ENCODE measurements around the gene FSHR.

The FSHR gene

DNA sequence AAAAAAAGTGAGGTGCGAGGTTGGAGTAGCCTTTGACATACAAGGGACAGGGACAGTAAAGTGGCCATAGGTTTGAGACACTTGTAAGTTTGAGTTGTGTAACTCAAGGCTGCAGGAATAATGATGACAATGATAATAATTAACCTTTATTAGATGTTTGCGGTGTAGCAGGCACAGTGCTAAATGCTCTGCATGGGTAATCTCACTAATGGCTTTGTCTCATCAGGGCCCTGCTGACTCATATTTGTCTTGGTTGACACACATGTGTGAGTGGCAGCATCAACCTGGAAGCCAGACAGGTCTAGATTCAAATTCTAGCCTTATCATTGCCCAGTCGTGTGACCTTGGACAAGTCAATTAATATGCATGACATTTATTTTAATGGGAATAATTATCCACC, 126.2 kb downstream of the FSHR start:
- ATAC-seq, result peak; percentile 52
- Mint-ChIP-seq H3K36me3 (no peaks in the 10 kb centered on the region), H3K9me3 (no peaks in the 10 kb centered on the region), H3K4me1 (no peaks in the 10 kb centered on the region), H3K27ac (no peak overlapping the region), H3K4me3 (no peak overlapping the region), H3K27me3 (no peaks in the 10 kb centered on the region)

DNA sequence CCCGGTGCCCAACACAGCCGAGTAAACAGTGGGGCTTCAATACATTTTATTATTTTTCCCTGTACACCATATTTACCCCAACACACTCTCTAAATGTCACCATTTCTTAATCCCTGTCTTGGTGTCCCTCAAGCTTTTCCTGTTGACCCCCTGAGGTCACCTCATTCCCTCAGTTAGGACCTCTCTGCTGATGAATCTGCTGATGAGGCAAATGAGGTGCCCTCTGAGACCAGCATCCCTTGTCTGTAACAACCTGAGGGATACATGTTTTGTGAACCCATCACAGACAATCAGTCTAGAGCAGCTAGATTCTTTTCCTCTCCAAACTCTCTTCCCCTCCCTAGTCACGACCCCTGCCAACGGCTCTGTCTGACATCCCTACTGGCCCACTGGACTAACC, 127.6 kb downstream of the FSHR start:
- H3K36me3 Mint-ChIP-seq, result no peaks in the 10 kb centered on the region
- no peaks in the 10 kb centered on the region for H3K27me3 Mint-ChIP-seq
- ATAC-seq, result no peak
- H3K27ac Mint-ChIP-seq, result no peak overlapping the region
- no peak overlapping the region for H3K4me3 Mint-ChIP-seq
- no peaks in the 10 kb centered on the region for H3K9me3 Mint-ChIP-seq
- H3K4me1 Mint-ChIP-seq, result no peaks in the 10 kb centered on the region

DNA sequence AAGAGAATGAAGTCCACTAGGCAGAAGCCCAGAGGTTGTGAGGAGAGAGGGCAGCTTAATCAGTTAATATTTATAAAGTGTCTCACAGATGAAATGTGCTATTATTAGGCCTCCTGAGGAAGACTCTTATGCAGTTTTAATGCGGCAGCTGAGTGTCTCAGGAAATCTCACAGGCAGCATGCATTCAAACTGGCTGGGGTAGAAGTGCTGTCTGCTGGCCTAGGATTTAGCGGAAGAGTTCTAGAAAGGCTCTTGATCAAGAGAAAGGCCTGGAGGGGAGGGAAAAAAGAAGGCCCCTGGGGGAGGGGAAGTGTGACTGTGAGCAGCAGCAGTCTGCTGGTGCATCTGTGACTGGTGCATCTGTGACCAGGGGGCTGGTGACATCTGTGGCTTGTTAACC, 133.0 kb downstream of the FSHR start:
- Mint-ChIP-seq H3K4me1 (no peaks in the 10 kb centered on the region), H3K27me3 (no peaks in the 10 kb centered on the region), H3K36me3 (no peaks in the 10 kb centered on the region), H3K9me3 (no peaks in the 10 kb centered on the region), H3K27ac (no peak overlapping the region), H3K4me3 (no peak overlapping the region)
- ATAC-seq, result no peak

DNA sequence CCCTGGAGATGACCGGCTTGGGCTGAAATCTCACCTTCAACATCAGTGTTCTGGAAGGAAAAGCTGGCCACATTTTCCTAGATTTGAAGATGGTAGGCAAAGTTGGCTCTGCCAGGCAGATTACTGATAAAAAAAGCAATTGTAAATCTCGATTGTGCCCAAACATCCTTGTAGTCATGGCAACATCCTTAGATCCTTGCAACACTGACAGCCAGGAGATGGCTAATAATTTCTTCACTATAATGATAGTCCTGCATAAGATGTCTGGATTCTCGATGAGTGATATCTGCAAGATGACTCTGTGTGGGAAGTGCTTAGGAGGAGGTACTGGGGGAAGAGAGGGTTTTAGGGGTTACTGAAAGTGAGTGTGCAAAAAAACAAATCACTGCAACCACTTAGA, 149.1 kb downstream of the FSHR start:
- H3K4me3 Mint-ChIP-seq, result no peak overlapping the region
- no peak overlapping the region for H3K27ac Mint-ChIP-seq
- H3K9me3 Mint-ChIP-seq, result peaks cover 8% of the 10 kb centered on the region
- H3K27me3 Mint-ChIP-seq, result no peaks in the 10 kb centered on the region
- no peak for ATAC-seq
- H3K4me1 Mint-ChIP-seq, result peaks cover 22% of the 10 kb centered on the region
- no peaks in the 10 kb centered on the region for H3K36me3 Mint-ChIP-seq

DNA sequence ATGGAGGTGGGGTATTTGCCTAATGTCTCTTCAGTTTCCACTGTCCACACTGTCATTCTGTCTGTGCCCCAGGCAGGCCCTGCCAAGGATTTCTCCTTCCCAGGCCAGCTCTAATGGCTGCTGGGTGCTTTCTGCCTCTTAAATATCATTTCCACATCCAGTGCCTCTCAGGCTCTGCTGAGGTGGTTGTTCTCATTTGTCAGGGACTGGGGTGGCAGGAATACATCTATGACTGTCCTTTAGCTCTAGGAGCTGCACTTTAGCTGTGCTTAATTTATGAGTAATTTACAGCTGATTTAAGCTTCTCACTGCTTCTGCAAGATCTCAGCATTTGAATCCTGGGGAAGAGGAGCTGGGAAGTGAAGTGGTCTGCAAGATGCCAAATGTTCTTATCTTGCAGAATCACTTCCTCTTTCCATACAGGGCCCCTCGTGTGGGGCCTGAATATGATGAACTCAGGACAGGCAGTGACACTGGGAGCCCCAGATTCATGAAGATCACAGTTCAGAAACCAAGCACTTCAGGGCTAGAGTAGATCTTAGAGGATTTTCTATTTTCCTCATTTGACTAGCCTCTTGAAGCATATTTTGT, 150.2 kb downstream of the FSHR start:
- Mint-ChIP-seq H3K4me1 (peaks cover 22% of the 10 kb centered on the region), H3K36me3 (no peaks in the 10 kb centered on the region), H3K27me3 (no peaks in the 10 kb centered on the region), H3K27ac (no peak overlapping the region), H3K4me3 (no peak overlapping the region), H3K9me3 (peaks cover 8% of the 10 kb centered on the region)
- peak; percentile 69 for ATAC-seq

DNA sequence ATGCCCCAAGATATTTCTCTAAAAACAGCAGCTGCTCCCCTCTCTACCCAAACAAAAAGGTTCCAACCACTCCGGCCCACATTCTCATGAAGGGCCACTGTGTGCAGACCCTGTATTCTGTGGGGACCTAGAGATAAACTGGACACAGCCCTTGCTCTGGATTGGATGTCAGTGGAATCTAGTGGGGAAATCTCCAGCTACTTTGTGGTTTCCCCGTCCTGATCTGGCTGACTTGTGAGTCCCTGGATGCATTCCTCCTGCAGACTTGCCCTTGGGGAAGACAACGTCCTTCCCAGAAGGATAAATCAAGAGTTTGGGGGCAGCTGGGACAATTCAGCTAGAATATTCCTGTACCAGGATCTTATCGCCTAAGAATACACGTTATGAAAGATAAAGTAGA, 151.1 kb downstream of the FSHR start:
- peaks cover 22% of the 10 kb centered on the region for H3K4me1 Mint-ChIP-seq
- H3K9me3 Mint-ChIP-seq, result peaks cover 8% of the 10 kb centered on the region
- no peak for ATAC-seq
- no peak overlapping the region for H3K27ac Mint-ChIP-seq
- no peaks in the 10 kb centered on the region for H3K27me3 Mint-ChIP-seq
- no peaks in the 10 kb centered on the region for H3K36me3 Mint-ChIP-seq
- no peak overlapping the region for H3K4me3 Mint-ChIP-seq

DNA sequence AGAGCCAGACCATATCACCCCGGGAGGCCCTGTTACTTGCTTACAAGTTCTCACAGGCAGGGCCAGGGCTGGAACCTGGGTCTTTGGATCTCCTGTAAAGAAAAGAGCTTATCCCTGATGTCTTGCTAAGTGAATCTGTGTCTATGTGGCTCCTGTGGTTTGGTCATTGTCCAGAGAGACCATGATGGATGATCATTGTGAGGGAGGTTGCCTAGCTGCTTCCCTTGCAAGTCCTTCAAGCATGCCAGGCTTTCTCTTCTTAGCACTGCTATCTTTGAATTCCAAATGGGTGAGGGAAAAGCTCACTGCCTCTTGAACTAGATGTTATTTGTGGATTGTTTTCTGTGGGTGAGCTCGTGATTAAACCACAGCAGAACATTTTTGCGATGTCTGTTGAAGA, 151.6 kb downstream of the FSHR start:
- Mint-ChIP-seq H3K27me3 (no peaks in the 10 kb centered on the region), H3K27ac (no peak overlapping the region), H3K9me3 (peaks cover 8% of the 10 kb centered on the region), H3K36me3 (no peaks in the 10 kb centered on the region), H3K4me1 (peaks cover 22% of the 10 kb centered on the region), H3K4me3 (no peak overlapping the region)
- ATAC-seq, result no peak

DNA sequence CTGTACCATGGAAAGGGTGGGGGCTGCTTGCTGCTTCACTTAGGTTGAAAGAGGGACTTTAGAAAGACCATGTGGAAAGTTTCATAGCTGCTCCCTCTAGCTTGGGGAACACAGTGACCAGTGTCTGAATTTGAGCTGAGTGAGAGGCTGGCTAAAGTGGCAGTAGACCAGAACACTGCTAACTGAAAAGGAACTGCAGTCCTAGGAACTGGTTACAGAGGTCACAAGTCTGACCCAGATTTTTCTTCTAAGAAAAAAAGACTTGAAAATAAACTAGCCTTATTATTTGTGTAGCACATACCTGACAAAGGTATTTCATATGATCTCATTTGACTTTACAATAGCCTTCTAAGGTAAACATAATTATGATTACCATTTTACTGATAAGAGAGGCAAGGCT, 153.6 kb downstream of the FSHR start:
- H3K36me3 Mint-ChIP-seq, result no peaks in the 10 kb centered on the region
- no peaks in the 10 kb centered on the region for H3K9me3 Mint-ChIP-seq
- peaks cover 22% of the 10 kb centered on the region for H3K4me1 Mint-ChIP-seq
- no peak for ATAC-seq
- H3K27ac Mint-ChIP-seq, result no peak overlapping the region
- no peak overlapping the region for H3K4me3 Mint-ChIP-seq
- H3K27me3 Mint-ChIP-seq, result no peaks in the 10 kb centered on the region

DNA sequence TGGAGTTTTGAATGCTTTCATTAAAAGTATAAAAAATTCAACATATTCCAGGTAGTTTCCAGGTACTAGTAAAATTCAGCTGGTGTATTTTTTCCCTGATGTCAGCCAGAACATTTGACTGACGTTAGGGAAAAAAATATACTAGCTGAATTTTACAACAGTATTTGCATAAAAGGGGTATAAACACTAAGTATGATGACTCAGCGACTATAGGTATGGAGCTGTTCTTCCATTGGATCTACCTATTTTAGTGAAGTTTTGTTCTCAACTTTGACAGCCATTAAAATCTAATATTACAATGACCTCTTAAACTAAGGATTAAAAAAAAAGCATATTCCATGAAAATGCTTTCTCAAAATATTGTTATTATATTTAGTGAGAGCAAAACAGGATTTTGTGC, 155.9 kb downstream of the FSHR start:
- peaks cover 18% of the 10 kb centered on the region for H3K4me1 Mint-ChIP-seq
- H3K9me3 Mint-ChIP-seq, result no peaks in the 10 kb centered on the region
- H3K27me3 Mint-ChIP-seq, result no peaks in the 10 kb centered on the region
- no peak overlapping the region for H3K27ac Mint-ChIP-seq
- no peaks in the 10 kb centered on the region for H3K36me3 Mint-ChIP-seq
- no peak for ATAC-seq
- no peak overlapping the region for H3K4me3 Mint-ChIP-seq

DNA sequence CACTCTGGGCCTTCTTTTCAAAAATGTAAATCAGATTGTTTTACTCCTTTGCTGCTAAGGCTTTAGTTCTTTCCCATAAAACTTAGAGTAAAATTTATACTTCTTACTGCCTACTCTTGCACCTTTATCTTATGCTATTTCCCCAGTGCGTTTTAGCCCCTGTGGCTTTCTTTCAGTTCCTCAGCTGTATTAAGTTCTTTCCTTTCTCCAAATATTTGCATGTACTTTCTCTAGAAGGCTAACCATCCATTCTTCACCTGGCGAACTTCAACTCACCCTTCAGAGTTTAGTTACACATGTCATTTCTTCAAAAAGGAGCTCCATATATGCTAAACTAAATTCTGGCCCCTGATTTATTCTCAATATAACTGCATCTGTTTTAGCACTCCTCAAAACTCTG, 160.7 kb downstream of the FSHR start:
- no peak for ATAC-seq
- H3K36me3 Mint-ChIP-seq, result no peaks in the 10 kb centered on the region
- H3K27me3 Mint-ChIP-seq, result no peaks in the 10 kb centered on the region
- no peak overlapping the region for H3K27ac Mint-ChIP-seq
- peaks cover 29% of the 10 kb centered on the region for H3K4me1 Mint-ChIP-seq
- H3K4me3 Mint-ChIP-seq, result no peak overlapping the region
- H3K9me3 Mint-ChIP-seq, result no peaks in the 10 kb centered on the region

DNA sequence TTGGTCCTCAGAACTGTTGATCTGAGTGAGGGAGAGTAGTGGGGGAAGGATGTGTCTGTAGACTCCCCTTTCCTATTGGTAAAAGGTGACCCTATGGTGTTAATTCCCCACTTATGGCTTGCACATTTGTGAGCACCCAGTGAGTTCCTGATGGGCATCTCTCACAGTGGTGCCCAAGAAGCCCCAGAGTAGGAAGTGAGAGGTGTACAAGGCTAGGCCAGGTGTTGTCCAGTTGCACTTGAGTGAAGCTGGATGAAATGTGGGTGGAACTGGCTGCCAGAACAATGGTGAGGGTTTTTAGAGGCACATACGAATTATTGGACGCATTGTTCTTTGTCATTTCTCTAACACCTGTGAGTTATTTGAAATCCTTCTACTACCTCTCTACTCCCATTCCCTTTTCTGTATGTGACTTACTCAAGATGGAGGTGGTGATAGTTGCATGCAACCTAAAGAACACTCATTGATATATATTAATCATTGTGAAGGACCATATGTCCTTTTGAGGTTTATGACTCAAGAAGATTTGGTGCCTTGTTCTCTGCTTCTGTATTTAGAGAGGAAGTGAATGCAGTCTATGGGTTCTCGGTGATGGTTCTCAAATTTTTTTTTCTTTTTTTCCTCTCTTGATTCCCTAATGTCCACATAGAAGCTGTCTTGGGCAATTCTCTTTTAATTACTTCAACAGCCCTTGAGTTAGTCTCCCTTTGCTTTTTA, 162.7 kb downstream of the FSHR start:
- Mint-ChIP-seq H3K4me1 (peaks cover 29% of the 10 kb centered on the region), H3K9me3 (no peaks in the 10 kb centered on the region), H3K27me3 (no peaks in the 10 kb centered on the region), H3K27ac (no peak overlapping the region), H3K36me3 (no peaks in the 10 kb centered on the region), H3K4me3 (no peak overlapping the region)
- peak; percentile 73 for ATAC-seq

DNA sequence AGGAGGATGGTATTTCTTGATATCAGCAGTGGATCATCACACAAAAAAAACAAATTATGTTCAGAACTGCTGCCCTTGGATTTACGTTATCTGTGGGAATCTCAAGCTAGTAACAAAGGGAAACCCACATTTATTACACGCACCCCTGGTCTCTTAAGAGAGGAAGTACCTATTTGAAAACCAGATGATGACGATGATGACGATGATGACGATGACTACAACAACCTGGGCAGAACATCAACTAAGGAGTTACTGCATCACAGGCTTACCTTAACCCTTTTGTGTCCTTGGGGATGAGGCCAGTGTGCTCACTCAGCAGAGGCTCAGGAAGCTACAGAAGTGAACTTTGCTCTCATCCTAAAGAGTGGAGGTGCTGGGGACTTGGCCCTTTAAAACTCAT, 169.4 kb downstream of the FSHR start:
- no peak overlapping the region for H3K27ac Mint-ChIP-seq
- H3K36me3 Mint-ChIP-seq, result no peaks in the 10 kb centered on the region
- H3K9me3 Mint-ChIP-seq, result peaks cover 2% of the 10 kb centered on the region
- H3K4me3 Mint-ChIP-seq, result no peak overlapping the region
- no peak for ATAC-seq
- H3K4me1 Mint-ChIP-seq, result no peaks in the 10 kb centered on the region
- no peaks in the 10 kb centered on the region for H3K27me3 Mint-ChIP-seq

DNA sequence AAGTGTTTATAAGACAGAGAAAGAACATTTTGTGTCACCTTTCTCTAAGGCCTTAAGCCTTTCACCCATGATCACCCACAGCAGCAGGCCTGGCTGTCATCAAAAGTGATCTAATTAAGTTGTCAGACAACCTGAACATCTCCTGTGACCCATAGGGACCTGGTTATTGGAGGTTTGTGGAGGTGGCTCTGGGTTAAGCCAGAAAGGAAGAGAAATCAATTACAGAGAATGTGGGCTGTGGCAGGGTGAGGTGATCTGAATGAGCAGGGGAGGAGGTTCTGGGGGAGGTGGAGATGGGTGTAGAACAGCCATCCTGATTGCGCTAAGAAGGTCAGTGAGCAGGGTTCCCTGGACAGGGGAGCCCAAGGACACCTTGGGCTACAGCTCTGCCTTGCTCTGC, 170.8 kb downstream of the FSHR start:
- Mint-ChIP-seq H3K27me3 (no peaks in the 10 kb centered on the region), H3K9me3 (peaks cover 2% of the 10 kb centered on the region), H3K27ac (no peak overlapping the region), H3K4me3 (no peak overlapping the region), H3K4me1 (no peaks in the 10 kb centered on the region), H3K36me3 (no peaks in the 10 kb centered on the region)
- ATAC-seq, result peak; percentile 27

DNA sequence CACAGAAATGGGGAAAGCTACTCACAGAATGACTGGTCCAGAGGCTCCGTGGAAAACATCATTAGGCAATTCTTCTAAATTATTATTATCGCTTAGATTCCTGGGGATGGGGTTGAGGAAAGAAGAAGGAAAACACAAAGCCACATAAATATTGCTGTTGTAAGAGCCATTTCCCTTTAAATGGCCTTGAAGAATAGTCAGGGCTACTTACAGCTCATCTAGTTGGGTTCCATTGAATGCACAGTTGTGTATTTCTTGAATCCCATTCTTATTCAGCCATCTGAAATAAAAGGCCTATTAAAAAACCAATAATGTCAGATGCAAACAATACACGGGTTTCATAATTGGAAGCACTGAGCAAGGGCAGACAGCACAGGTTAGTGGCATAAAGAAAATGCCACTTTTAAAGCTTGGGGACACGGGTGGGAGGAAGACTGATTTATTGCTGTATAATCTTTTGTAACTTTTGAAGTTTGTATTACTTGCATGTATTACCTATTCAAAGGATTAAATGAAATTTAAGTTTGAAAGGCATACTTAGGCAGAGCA, 171.4 kb downstream of the FSHR start:
- Mint-ChIP-seq H3K4me3 (no peak overlapping the region), H3K4me1 (no peaks in the 10 kb centered on the region), H3K27me3 (no peaks in the 10 kb centered on the region), H3K27ac (no peak overlapping the region), H3K9me3 (peaks cover 2% of the 10 kb centered on the region), H3K36me3 (no peaks in the 10 kb centered on the region)
- no peak for ATAC-seq

DNA sequence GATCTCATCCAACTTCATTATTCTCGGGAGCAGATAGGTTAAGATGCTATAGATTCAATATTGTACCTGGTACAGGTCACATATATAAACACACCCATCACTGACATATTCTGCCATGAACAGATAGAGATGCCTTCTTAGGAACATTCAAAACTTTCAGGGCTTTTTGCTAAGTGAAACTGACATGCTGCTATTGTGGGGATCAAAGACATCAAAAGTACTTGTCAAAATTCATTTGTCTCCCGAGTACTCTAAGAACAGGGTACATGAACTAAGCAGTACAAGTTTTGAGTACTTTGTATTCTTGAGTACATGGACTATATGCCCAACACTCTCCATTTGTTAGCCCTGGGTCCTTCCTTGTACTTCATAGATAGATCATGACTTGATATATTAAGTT, 173.5 kb downstream of the FSHR start:
- H3K4me1 Mint-ChIP-seq, result no peaks in the 10 kb centered on the region
- H3K27ac Mint-ChIP-seq, result no peak overlapping the region
- H3K9me3 Mint-ChIP-seq, result no peaks in the 10 kb centered on the region
- H3K27me3 Mint-ChIP-seq, result no peaks in the 10 kb centered on the region
- no peaks in the 10 kb centered on the region for H3K36me3 Mint-ChIP-seq
- ATAC-seq, result no peak
- no peak overlapping the region for H3K4me3 Mint-ChIP-seq

DNA sequence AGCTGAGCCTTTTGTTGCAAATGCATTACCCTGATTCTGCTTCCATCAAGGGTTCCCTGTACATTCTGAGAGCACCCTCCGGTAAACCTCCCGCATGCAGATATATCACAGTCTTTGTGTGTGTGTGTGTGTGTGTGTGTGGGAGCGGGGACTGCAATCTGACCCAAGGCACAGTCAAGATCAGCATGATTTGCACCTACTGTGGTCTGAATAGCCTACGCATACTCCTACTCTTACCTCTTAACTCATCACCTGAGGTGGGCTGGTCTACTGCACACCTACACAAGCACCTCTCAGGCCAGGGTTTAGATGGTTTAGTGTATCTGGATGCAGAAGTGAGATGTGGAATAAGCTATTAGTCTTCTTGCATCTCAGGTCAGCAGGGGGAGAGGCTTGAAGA, 174.6 kb downstream of the FSHR start:
- no peak for ATAC-seq
- H3K4me3 Mint-ChIP-seq, result no peak overlapping the region
- H3K36me3 Mint-ChIP-seq, result no peaks in the 10 kb centered on the region
- H3K4me1 Mint-ChIP-seq, result no peaks in the 10 kb centered on the region
- H3K27me3 Mint-ChIP-seq, result no peaks in the 10 kb centered on the region
- no peak overlapping the region for H3K27ac Mint-ChIP-seq
- H3K9me3 Mint-ChIP-seq, result no peaks in the 10 kb centered on the region
